Measurements from ENCODE around the gene SCAND1. TPM values are rescaled to one million over a fixed set of nuclear protein-coding genes. Genes with fewer than 3 reads are reported as not detected.

Gene SCAND1
- polyA plus RNA-seq, 3 donors: 43.6 to 227 (median 160) TPM

DNA sequence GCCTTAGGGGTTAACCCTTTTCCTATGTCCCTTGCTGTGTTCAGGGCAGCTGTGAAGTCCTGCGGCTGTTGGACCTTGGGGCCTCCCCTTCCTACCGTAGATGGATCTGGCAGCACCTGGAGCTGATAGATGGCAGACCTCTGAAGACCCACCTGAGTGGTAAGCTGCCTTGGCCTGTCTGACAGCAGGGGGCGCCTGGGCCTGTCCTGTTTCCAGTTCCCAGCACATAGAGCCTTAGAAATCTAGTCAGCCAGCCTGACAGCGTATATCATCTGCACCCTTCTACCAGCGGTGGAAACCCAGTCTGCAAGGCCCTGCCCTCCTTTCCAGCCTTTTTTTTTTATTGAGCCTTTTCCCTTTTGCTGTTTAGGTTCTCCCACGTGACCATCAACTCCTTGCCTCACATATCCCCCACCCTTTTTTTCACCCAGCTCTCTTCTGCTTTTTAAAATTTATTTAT is 40.7 kb upstream of the SCAND1 start:
- H3K79me2 ChIP-seq (ENCODE audit: insufficient read depth, low read length): no peaks in the 10 kb centered on the region
- peaks cover 0 to 5% of the 10 kb centered on the region in 2 donors for H3K27me3 ChIP-seq (ENCODE audit: control insufficient read depth in 2 of 2, insufficient read depth in 2 of 2, low read length in 2 of 2)
- H3K27me3 Mint-ChIP-seq (ENCODE audit: low read depth in 3 of 3): peaks cover 2 to 8% (median 8%) of the 10 kb centered on the region in 3 donors
- peak overlapping the region in 1 of 7 donors; percentile 17 for H3K27ac Mint-ChIP-seq
- DNase-seq: peak; percentile 48 to 65 (median 65)
- no peaks in the 10 kb centered on the region for H3K36me3 ChIP-seq (replicated peaks in 1 of 2; ENCODE audit: control insufficient read depth in 1 of 2, insufficient read depth in 2 of 2, low read length in 2 of 2)
- H3K4me1 ChIP-seq (ENCODE audit: control insufficient read depth in 1 of 2, insufficient read depth in 2 of 2, low read length in 2 of 2): peaks cover 4 to 9% of the 10 kb centered on the region in 2 donors
- intact Hi-C loops (cut with micrococcal nuclease): loop anchor here in 1 of 2 donors (1.0 to 10.0 kb wide), 2 partner anchors 70 to 143 kb away; no protein-coding TSS in a partner anchor
- H2AFZ ChIP-seq (ENCODE audit: insufficient read depth, low read depth, low read length, poor library complexity, severe bottlenecking): no peak overlapping the region
- no peak overlapping the region for H3K4me3 Mint-ChIP-seq
- no peak overlapping the region for H3K4me3 ChIP-seq (replicated peaks in 1 of 3; ENCODE audit: low read depth in 2 of 3, low read length in 3 of 3)
- H3K27ac ChIP-seq (ENCODE audit: low read depth in 1 of 2, low read length in 2 of 2): no peak overlapping the region
- WGBS (ENCODE audit: insufficient coverage): 3% methylated on average over 4 of the region's 6 CpGs
- H3K4me1 Mint-ChIP-seq: peaks cover 11% of the 10 kb centered on the region
- H3K9me3 Mint-ChIP-seq: peaks cover 0 to 3% (median 0%) of the 10 kb centered on the region in 7 donors
- H3K36me3 Mint-ChIP-seq: no peaks in the 10 kb centered on the region
- no peaks in the 10 kb centered on the region for H4K20me1 ChIP-seq (ENCODE audit: insufficient read depth, low read length)
- no peak overlapping the region for H3K9ac ChIP-seq (ENCODE audit: insufficient read depth, low read length, poor library complexity, severe bottlenecking)
- no peaks in the 10 kb centered on the region for H3K9me3 ChIP-seq (replicated peaks in 1 of 2; ENCODE audit: control insufficient read depth in 1 of 2, insufficient read depth in 1 of 2, low read length in 2 of 2)
- TF ChIP-seq, protein P1, sequence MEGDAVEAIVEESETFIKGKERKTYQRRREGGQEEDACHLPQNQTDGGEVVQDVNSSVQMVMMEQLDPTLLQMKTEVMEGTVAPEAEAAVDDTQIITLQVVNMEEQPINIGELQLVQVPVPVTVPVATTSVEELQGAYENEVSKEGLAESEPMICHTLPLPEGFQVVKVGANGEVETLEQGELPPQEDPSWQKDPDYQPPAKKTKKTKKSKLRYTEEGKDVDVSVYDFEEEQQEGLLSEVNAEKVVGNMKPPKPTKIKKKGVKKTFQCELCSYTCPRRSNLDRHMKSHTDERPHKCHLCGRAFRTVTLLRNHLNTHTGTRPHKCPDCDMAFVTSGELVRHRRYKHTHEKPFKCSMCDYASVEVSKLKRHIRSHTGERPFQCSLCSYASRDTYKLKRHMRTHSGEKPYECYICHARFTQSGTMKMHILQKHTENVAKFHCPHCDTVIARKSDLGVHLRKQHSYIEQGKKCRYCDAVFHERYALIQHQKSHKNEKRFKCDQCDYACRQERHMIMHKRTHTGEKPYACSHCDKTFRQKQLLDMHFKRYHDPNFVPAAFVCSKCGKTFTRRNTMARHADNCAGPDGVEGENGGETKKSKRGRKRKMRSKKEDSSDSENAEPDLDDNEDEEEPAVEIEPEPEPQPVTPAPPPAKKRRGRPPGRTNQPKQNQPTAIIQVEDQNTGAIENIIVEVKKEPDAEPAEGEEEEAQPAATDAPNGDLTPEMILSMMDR (IDR thresholded peaks at IDR 0.05): peak; percentile 93
- H3K4me2 ChIP-seq (replicated peaks; ENCODE audit: extremely low read depth, low read length, poor library complexity, severe bottlenecking): peak overlapping the region; percentile 26

DNA sequence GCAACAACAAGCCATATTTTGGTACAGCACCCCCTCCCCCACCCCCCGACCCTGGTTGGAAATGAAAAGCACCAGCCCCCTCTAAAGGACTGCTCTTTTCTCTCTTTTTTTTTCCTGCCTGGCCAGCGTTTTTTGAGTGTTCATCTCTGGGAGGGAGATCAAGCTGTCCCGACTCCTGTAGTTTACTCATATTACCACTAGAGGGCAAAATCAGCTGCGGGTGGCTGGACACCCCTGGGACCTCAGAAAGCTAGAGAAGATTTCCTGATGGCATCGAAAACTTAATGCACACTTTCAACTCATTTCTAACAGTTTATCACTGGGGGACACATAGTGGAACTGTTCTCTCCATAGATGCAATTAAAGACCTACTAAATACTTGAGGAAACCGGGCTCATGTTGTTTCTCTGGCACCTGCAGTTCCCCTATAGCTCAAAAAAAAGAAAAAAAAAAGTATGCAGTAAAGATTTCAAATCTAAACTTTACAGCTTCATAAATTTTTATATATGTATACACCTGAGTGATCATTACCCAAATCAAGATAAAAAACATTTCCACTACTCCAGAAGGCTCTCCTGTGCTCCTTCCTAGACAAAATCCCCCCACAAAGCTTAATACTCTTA is 38.5 kb upstream of the SCAND1 start:
- H3K4me3 Mint-ChIP-seq: peak overlapping the region in 1 of 2 donors; percentile 74
- Histone ChIP-seq H3K79me2 (ENCODE audit: insufficient read depth, low read length) (no peaks in the 10 kb centered on the region), H3K4me1 (ENCODE audit: control insufficient read depth in 1 of 2, insufficient read depth in 2 of 2, low read length in 2 of 2) (peaks cover 4 to 9% of the 10 kb centered on the region in 2 donors), H3K9me3 (replicated peaks in 1 of 2; ENCODE audit: control insufficient read depth in 1 of 2, insufficient read depth in 1 of 2, low read length in 2 of 2) (no peaks in the 10 kb centered on the region), H3K36me3 (replicated peaks in 1 of 2; ENCODE audit: control insufficient read depth in 1 of 2, insufficient read depth in 2 of 2, low read length in 2 of 2) (no peaks in the 10 kb centered on the region), H3K27ac (ENCODE audit: low read depth in 1 of 2, low read length in 2 of 2) (no peak overlapping the region), H3K4me2 (replicated peaks; ENCODE audit: extremely low read depth, low read length, poor library complexity, severe bottlenecking) (peak overlapping the region; percentile 17), H3K27me3 (ENCODE audit: control insufficient read depth in 2 of 2, insufficient read depth in 2 of 2, low read length in 2 of 2) (peaks cover 0 to 5% of the 10 kb centered on the region in 2 donors), H2AFZ (ENCODE audit: insufficient read depth, low read depth, low read length, poor library complexity, severe bottlenecking) (peak overlapping the region; percentile 53), H3K4me3 (replicated peaks in 1 of 3; ENCODE audit: low read depth in 2 of 3, low read length in 3 of 3) (no peak overlapping the region), H4K20me1 (ENCODE audit: insufficient read depth, low read length) (no peaks in the 10 kb centered on the region), H3K9ac (ENCODE audit: insufficient read depth, low read length, poor library complexity, severe bottlenecking) (no peak overlapping the region)
- 0% methylated on average over 3 of the region's 6 CpGs for WGBS (ENCODE audit: insufficient coverage)
- DNase-seq: peak; percentile 41 to 60 (median 58)
- peaks cover 11% of the 10 kb centered on the region for H3K4me1 Mint-ChIP-seq
- H3K27ac Mint-ChIP-seq: no peak overlapping the region
- no peaks in the 10 kb centered on the region for H3K36me3 Mint-ChIP-seq
- TF ChIP-seq, protein P1 (IDR thresholded peaks at IDR 0.05): peak; percentile 79
- intact Hi-C loops (cut with micrococcal nuclease): loop anchor here (2.0 to 10.0 kb wide), 2 partner anchors 72 to 146 kb away; no protein-coding TSS in a partner anchor
- H3K9me3 Mint-ChIP-seq: no peaks in the 10 kb centered on the region
- peaks cover 5 to 13% (median 8%) of the 10 kb centered on the region in 3 donors for H3K27me3 Mint-ChIP-seq (ENCODE audit: low read depth in 3 of 3)
